Upper lobe of left lung (tissue), 4 donors: ENCODE data around the gene TMEM231.
"Not testable (repeated sequence)": the region's sequence is repeated elsewhere in the genome, so short reads cannot be mapped to it uniquely, and the experiment has no call there.

Experiments
- POLR2A ChIP-seq, 4 donors: fragments of 450-650 bp; IDR thresholded peaks; one replicate each; pipeline ENCODE4 v1.5.1; 2016 to 2017; ENCODE audit warnings: antibody characterized with exemption in 4 of 4, mild to moderate bottlenecking in 2 of 4
- TF ChIP-seq, protein P1 (sequence below), 6 experiments: fragments of 450-650 bp in 4 of 6; fragments of 200-600 bp in 2 of 6; sonication (generic) in 2 of 6; IDR thresholded peaks; one replicate each; pipeline ENCODE4 v1.5.1; 2016 to 2019; ENCODE audit warnings: antibody characterized with exemption in 6 of 6

DNA sequence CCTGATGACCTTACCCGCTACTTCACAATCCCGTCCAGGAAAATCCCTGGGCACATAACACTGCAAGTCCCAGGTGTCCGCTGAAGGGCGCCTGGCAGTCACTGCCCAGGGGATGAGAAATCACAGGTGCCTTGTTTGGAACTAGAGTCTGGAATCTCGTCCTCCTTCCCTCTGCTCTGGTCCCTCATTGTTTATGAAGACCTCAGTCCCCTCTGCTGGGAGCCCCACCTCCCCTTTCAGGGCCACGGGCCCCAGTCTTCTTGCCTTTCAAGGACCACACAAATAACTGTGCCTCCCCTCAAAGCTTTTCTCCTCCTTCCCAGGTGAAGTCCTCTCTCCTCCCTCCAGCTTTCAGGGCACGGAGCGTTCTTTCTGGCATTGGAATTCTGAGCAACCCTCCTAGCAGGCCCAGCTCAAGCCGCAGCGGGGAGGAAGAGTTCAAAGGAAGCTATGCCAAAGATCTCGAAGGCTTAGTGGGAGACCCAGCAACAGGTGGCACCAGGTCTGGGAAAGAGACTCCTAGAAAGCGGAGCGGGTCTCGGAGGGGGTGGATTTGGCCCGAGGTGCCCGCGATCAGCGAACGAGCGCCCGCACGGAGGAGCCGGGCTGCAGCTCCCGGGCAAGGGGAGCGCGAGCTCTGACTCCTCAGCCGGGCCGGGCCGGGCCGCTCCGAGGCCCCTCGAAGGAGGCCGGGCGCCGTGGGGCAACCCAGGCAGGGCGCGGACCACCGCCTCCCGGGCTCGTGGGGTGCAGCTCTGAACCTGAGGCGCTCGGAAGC is 39.7 kb downstream of the TMEM231 start:
- TF ChIP-seq, protein P1, sequence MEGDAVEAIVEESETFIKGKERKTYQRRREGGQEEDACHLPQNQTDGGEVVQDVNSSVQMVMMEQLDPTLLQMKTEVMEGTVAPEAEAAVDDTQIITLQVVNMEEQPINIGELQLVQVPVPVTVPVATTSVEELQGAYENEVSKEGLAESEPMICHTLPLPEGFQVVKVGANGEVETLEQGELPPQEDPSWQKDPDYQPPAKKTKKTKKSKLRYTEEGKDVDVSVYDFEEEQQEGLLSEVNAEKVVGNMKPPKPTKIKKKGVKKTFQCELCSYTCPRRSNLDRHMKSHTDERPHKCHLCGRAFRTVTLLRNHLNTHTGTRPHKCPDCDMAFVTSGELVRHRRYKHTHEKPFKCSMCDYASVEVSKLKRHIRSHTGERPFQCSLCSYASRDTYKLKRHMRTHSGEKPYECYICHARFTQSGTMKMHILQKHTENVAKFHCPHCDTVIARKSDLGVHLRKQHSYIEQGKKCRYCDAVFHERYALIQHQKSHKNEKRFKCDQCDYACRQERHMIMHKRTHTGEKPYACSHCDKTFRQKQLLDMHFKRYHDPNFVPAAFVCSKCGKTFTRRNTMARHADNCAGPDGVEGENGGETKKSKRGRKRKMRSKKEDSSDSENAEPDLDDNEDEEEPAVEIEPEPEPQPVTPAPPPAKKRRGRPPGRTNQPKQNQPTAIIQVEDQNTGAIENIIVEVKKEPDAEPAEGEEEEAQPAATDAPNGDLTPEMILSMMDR (IDR thresholded peaks at IDR 0.05), result not testable (repeated sequence)
- not testable (repeated sequence) for TF ChIP-seq POLR2A (IDR thresholded peaks at IDR 0.05)
